Ovary (tissue), 9 donors: ENCODE measurements around the gene SLBP. TPM values are rescaled to one million over a fixed set of nuclear protein-coding genes. Genes with fewer than 3 reads are reported as not detected.

Experiments
- DNase-seq, 5 donors: peaks; one replicate each; pipeline ENCODE4 v3.0.0-alpha.2; 2019 to 2020
- H3K27ac ChIP-seq, 2 donors: fragments of 200-600 bp; one replicate each; pipeline versions ENCODE4 v1.5.1 to v1.8.0; 2019 to 2022
- H3K27me3 ChIP-seq: fragments of 200-600 bp; one replicate; pipeline ENCODE4 v1.8.0; 2022
- H3K36me3 ChIP-seq: fragments of 200-600 bp; sonication (generic); one replicate; pipeline ENCODE4 v1.5.1; 2019
- H3K4me1 ChIP-seq: one replicate; pipeline ENCODE4 v1.8.1; 2013; ENCODE audit warnings: mild to moderate bottlenecking, moderate library complexity; ENCODE audit not compliant: insufficient read depth
- H3K4me3 ChIP-seq: fragments of 200-600 bp; sonication (generic); one replicate; pipeline ENCODE4 v1.5.1; 2017
- H3K9me3 ChIP-seq, 2 donors: fragments of 200-600 bp in 1 of 2; sonication (generic) in 1 of 2; one replicate each; pipeline versions ENCODE4 v1.5.1 to v1.8.1; 2013 to 2019; ENCODE audit warnings: mild to moderate bottlenecking in 1 of 2, moderate library complexity in 1 of 2
- CTCF ChIP-seq, 3 donors: fragments of 450-650 bp in 2 of 3; fragments of 200-600 bp in 1 of 3; IDR thresholded peaks; one replicate each; pipeline versions ENCODE4 v1.5.1 to v1.8.0; 2016 to 2022; ENCODE audit warnings: antibody characterized with exemption in 3 of 3, mild to moderate bottlenecking in 1 of 3
- EP300 ChIP-seq: sonication (generic); formaldehyde crosslinking; IDR thresholded peaks from one replicate; pipeline ENCODE4 v1.6.1; 2017; ENCODE audit warnings: antibody characterized with exemption
- POLR2A ChIP-seq: fragments of 450-650 bp; IDR thresholded peaks from one replicate; pipeline ENCODE4 v1.6.1; 2017; ENCODE audit warnings: antibody characterized with exemption, mild to moderate bottlenecking, moderate library complexity
- WGBS, 3 donors: extraction: QIAGEN DNeasy Blood & Tissue Kit in 1 of 3; methylation state at CpG; one replicate each; pipeline versions ENCODE4 v1.1.5 to v1.1.7; 2013 to 2017; 5-methylcytosine and 5-hydroxymethylcytosine counted together
- intact Hi-C, 4 donors: fragments of 100-400 bp; cut with DNase I; formaldehyde crosslinking; loops; one replicate each; pipeline versions ENCODE4 v1.11.0 to v1.15.1; 2022 to 2023
- polyA plus RNA-seq, 2 donors: library from polyadenylated mRNA; stranded (reverse); fragments of 200-250 nt in 1 of 2; fragments of 350-450 nt in 1 of 2; fragmentation: Illumina TruSeq in 1 of 2; extraction: RNeasy Lipid Tissue Mini Kit (QIAGEN cat#74804) in 1 of 2; gene quantifications; one replicate each; pipeline ENCODE4 v1.2.3, GENCODE V29; 2013 to 2014
- total RNA-seq, 7 donors: library from RNA; depleted of rRNA in 2 of 7; stranded (reverse); fragments of >200 nt in 2 of 7; fragmentation: NEBNext Ultra II Directional in 3 of 7; extraction: Animal tissue kit (Norgen Biotek cat#: 25700) in 3 of 7; gene quantifications; one replicate each; pipeline versions ENCODE4 v1.1.0 to v1.2.4, GENCODE V29; 2016 to 2023
- donor health status: DM: no; HTN: no; CAD: no; lungs with moderate emphysema.
- donor health status: DM: no; HTN: no; CAD: no.
- donor health status: Bipolar disorder and iron deficiency.
- donor health status: DM: yes; HTN: yes; CAD: no.
- donor health status: DM: no; HTN: no; CAD: no.
- donor health status: DM: yes; HTN: yes; CAD: no.

Gene SLBP
- total and polyA plus RNA-seq, 9 donors: 30.9 to 64.8 (median 36.7) TPM

GRCh38 chr4:1670279-1670678 is 41.8 kb downstream of the SLBP start:
- intact Hi-C loops: no loop called here
- Histone ChIP-seq H3K36me3 (no peaks in the 10 kb centered on the region), H3K27me3 (no peaks in the 10 kb centered on the region), H3K4me3 (no peak overlapping the region), H3K9me3 (no peaks in the 10 kb centered on the region), H3K4me1 (peaks cover 8% of the 10 kb centered on the region), H3K27ac (no peak overlapping the region)
- WGBS, 3 donors: 91 to 94% (median 94%) methylated on average over 11 of the region's 11 CpGs
- DNase-seq: no peak
- TF ChIP-seq CTCF (IDR thresholded peaks at IDR 0.05) (no peak), POLR2A (no peak), EP300 (no peak)

GRCh38 chr4:1669850-1670249 is 42.3 kb downstream of the SLBP start:
- DNase-seq: no peak
- WGBS, 3 donors: 95 to 97% (median 97%) methylated on average over 21 of the region's 21 CpGs
- Histone ChIP-seq H3K36me3 (no peaks in the 10 kb centered on the region), H3K9me3 (no peaks in the 10 kb centered on the region), H3K27me3 (no peaks in the 10 kb centered on the region), H3K27ac (no peak overlapping the region), H3K4me1 (peaks cover 8% of the 10 kb centered on the region), H3K4me3 (no peak overlapping the region)
- no peak for TF ChIP-seq EP300
- no peak for TF ChIP-seq POLR2A
- TF ChIP-seq CTCF (IDR thresholded peaks at IDR 0.05): no peak
- intact Hi-C loops: no loop called here

GRCh38 chr4:1669270-1669669 is 42.8 kb downstream of the SLBP start:
- intact Hi-C loops: no loop called here
- H3K27ac ChIP-seq: no peak overlapping the region
- H3K27me3 ChIP-seq: no peaks in the 10 kb centered on the region
- DNase-seq: peak in 1 of 5 donors; percentile 17
- no peak overlapping the region for H3K4me3 ChIP-seq
- H3K36me3 ChIP-seq: no peaks in the 10 kb centered on the region
- TF ChIP-seq POLR2A: no peak
- no peak for TF ChIP-seq CTCF (IDR thresholded peaks at IDR 0.05)
- TF ChIP-seq EP300: no peak
- WGBS, 3 donors: 84 to 89% (median 85%) methylated on average over 12 of the region's 12 CpGs
- H3K9me3 ChIP-seq: no peaks in the 10 kb centered on the region
- H3K4me1 ChIP-seq: peaks cover 8% of the 10 kb centered on the region

- H3K36me3 ChIP-seq: no peaks in the 10 kb centered on the region
- intact Hi-C loops: no loop called here
- H3K4me1 ChIP-seq: peaks cover 8% of the 10 kb centered on the region
- H3K27ac ChIP-seq: no peak overlapping the region
- no peaks in the 10 kb centered on the region for H3K9me3 ChIP-seq
- H3K27me3 ChIP-seq: no peaks in the 10 kb centered on the region
- 47 to 60% (median 53%) methylated on average over 8 of the region's 8 CpGs for WGBS, 3 donors
- H3K4me3 ChIP-seq: no peak overlapping the region
- TF ChIP-seq POLR2A: no peak
- no peak for TF ChIP-seq CTCF (IDR thresholded peaks at IDR 0.05)
- TF ChIP-seq EP300: no peak
- peak in 2 of 5 donors; percentile 28 to 54 for DNase-seq
These were observed 43.7 kb downstream of the SLBP start for GRCh38 chr4:1668488-1668840.

- H3K36me3 ChIP-seq: no peaks in the 10 kb centered on the region
- DNase-seq: no peak
- 91 to 94% (median 94%) methylated on average over 15 of the region's 15 CpGs for WGBS, 3 donors
- H3K4me1 ChIP-seq: peaks cover 8% of the 10 kb centered on the region
- no peaks in the 10 kb centered on the region for H3K9me3 ChIP-seq
- intact Hi-C loops: no loop called here
- H3K4me3 ChIP-seq: no peak overlapping the region
- no peaks in the 10 kb centered on the region for H3K27me3 ChIP-seq
- no peak overlapping the region for H3K27ac ChIP-seq
- TF ChIP-seq POLR2A (no peak), EP300 (no peak), CTCF (IDR thresholded peaks at IDR 0.05) (no peak)
These were observed 44.8 kb downstream of the SLBP start for GRCh38 chr4:1667273-1667672.
